GM12865 (cell line): ENCODE data around the gene TMEM252.

ENCODE experiments used
- DNase-seq: peaks from one replicate; pipeline ENCODE4 v3.0.0; 2010; ENCODE audit warnings: low read depth
- H3K4me3 ChIP-seq: 2 replicates; pipeline ENCODE4 v1.5.1; 2011; ENCODE audit warnings: mild to moderate bottlenecking, low read depth, low read length, control low read depth
- TF ChIP-seq, protein P1 (sequence below): IDR thresholded peaks from 2 replicates; pipeline ENCODE4 v1.5.1; 2011; ENCODE audit warnings: low read length, control low read depth, low read depth, inconsistent platforms; ENCODE audit not compliant: insufficient read depth; ENCODE audit errors: missing control alignments

The TMEM252 gene

DNA sequence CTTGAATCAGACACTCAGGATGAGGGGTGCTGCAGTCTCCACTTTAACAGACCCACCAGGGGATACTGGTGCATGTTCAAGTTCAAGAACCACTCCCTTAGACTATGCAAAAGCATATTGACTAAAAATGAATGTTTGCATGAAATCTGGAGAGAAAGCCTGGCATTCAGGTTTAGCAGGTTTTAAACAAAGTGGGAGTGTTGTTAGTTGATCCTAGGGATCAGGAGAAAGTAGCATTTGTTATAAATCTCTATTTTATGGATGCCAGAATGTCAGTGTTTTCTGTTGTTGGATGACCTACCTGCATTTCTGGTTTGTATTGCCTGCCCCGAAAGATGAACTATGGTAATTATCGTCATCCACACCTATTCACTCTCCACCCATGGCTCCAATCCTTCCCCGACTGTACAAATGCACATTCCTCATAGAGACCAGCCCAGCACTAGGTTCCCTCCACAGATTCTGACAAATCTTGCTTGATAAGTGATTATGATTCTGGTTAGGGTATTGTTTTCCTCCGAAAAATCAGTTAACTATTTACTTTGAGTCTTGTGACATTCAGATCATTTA, 17.2 kb downstream of the TMEM252 start:
- DNase-seq: no peak
- H3K4me3 ChIP-seq: no peak overlapping the region
- TF ChIP-seq, protein P1, sequence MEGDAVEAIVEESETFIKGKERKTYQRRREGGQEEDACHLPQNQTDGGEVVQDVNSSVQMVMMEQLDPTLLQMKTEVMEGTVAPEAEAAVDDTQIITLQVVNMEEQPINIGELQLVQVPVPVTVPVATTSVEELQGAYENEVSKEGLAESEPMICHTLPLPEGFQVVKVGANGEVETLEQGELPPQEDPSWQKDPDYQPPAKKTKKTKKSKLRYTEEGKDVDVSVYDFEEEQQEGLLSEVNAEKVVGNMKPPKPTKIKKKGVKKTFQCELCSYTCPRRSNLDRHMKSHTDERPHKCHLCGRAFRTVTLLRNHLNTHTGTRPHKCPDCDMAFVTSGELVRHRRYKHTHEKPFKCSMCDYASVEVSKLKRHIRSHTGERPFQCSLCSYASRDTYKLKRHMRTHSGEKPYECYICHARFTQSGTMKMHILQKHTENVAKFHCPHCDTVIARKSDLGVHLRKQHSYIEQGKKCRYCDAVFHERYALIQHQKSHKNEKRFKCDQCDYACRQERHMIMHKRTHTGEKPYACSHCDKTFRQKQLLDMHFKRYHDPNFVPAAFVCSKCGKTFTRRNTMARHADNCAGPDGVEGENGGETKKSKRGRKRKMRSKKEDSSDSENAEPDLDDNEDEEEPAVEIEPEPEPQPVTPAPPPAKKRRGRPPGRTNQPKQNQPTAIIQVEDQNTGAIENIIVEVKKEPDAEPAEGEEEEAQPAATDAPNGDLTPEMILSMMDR: no peak

DNA sequence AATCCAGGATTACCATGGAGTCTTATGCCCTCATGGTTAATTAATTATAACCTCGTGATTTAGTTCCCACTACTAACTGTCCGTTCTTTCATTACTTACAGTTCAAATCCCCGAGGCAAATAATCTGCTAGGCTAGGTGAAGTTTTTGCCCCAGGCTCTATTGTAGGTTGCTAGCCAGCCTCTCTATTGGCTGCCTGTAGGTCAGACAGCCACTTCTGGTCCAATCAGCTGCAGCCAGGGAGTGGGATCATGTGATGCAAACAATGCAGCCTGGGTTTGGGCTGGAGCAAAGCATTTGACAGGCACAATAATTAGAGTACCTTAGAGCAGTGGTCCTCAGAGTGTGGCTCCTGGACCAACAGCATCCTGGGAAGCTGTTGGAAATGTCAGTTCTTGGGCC, 17.7 kb downstream of the TMEM252 start:
- TF ChIP-seq, protein P1: no peak
- DNase-seq: no peak
- no peak overlapping the region for H3K4me3 ChIP-seq

DNA sequence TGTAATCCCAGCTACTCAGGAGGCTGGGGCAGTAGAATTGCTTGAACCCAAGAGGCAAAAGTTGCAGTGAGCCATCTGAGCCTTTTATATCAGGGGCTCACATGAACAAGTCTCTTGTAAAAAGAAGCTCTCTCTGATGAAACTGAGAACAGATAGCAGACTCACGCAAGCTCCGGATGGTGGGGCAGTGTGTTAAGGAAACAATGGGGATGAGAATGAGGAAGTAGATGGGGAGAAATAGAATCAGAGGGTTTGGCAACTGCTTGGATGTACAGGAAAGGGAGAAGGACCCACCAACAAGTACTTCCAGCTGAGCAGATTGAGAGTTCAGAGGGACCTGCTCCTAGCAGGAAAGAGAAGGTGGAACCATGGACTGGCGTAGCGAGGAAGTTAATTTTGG, 18.6 kb downstream of the TMEM252 start:
- TF ChIP-seq, protein P1: no peak
- DNase-seq: no peak
- no peak overlapping the region for H3K4me3 ChIP-seq

DNA sequence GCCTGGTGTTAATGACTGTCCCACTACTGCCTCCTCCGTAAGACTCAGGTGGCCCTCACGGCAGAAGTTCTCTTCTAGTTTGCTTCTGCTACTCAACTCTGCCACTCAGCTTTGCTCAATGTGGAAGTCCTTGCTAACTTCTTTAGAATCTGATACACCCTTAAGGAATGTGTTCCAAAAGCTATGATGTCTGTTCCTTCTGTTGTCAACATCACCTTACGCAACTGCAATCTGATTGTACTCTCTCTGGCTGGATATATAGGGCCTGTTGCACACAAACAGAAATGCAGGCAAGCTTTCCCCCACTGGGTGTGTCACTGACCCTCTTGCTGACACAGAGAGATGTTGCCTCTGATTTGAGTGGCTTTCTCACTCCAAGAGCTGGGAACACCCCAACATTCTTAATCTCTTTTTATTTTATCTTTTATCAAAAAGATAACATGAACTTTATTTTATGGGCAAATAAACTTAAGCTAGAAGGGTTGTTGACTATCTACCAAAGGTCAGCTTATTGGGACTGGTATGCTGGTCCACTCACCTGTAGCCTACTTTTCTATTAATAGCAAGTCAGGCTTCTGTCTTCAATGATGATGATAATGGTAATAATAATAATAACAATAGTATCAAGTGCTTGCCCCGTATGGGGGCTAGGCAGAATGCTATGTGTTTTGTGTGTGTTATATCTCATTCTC, 25.2 kb downstream of the TMEM252 start:
- H3K4me3 ChIP-seq: no peak overlapping the region
- TF ChIP-seq, protein P1: no peak
- DNase-seq: no peak

DNA sequence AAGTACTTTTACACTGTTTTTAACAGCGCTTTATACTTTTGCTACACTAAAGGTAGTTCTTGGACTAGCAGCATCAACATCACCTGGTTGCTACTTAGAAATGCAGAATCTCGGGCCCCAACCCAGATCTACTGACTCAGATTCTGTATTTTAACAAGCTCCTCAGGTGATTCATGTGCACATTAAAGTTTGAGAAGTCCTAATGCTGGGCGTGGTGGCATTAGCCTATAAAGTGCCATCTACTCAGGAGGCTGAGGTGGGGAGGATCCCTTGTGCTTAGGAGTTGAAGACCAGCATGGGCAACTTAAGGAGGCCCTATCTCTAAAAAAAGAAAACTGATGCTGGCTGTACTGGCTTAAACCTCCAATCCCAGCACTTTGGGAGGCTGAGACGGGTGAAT, 26.7 kb downstream of the TMEM252 start:
- H3K4me3 ChIP-seq: no peak overlapping the region
- DNase-seq: no peak
- TF ChIP-seq, protein P1: no peak

DNA sequence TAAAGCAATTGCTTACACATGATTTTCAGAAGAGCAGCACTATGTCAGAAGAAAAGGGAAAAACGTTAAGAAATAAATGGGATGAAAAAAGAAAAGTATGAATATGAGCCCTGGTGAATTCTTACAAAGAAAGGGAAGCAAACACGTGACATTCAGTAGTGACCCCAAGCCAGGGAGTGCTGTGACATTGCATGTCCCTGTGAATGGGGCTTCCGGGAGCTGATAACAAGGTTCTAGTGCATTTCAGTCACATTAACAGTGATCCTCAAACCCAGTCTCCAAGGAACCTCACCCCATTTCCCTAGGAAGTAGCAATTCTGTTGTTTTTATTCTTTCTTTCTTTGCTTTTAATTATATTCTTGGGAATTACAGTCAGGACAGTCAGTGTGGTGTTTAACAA, 27.3 kb downstream of the TMEM252 start:
- no peak for DNase-seq
- no peak overlapping the region for H3K4me3 ChIP-seq
- TF ChIP-seq, protein P1: no peak

DNA sequence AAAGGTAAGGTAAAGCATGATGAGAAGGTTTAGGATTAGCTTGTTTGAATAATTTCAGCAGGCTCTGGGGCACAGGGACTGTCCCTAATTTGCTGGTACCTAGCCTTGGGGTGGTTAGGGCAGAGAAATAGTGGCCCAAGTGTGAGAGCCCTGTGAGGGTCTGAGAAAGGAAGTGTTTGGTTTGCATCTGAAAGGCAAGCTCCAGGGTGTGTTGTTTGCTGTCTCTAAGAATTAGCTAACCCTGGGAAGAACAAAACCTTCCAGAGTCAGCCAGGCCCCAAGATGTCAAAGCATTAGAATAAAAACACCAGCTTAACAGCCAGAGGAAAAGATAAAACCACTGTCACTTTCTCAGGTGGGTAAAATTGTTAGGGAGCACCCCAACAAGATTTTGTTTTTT, 31.0 kb downstream of the TMEM252 start:
- TF ChIP-seq, protein P1: no peak
- no peak for DNase-seq
- H3K4me3 ChIP-seq: no peak overlapping the region
